ENCODE data around the gene TTLL13. TPM values are rescaled to one million over a fixed set of nuclear protein-coding genes. Genes with fewer than 3 reads are reported as not detected.
"Not testable (repeated sequence)": the region's sequence is repeated elsewhere in the genome, so short reads cannot be mapped to it uniquely, and the experiment has no call there.

TTLL13 gene
- total RNA-seq, 1 donor from 2014 or later: 0.16 TPM

- intact Hi-C loops (cut with DNase I): no loop called here
These were observed 47.7 kb downstream of the TTLL13 start for GRCh38 chr15:90297021-90297420.

GRCh38 chr15:90300541-90300940 is 51.2 kb downstream of the TTLL13 start:
- intact Hi-C loops (cut with DNase I): no loop called here
- DNase-seq (ENCODE audit: low spot score): no peak

More at GRCh38 chr15:90297021-90297420, 47.7 kb downstream of the TTLL13 start:
- DNase-seq (ENCODE audit: low spot score): no peak

GRCh38 chr15:90300988-90301706 is 51.8 kb downstream of the TTLL13 start:
- intact Hi-C loops (cut with DNase I): no loop called here

GRCh38 chr15:90301707-90302300 is 52.4 kb downstream of the TTLL13 start:
- no peak for DNase-seq (ENCODE audit: low spot score)
- intact Hi-C loops (cut with DNase I): no loop called here

More at GRCh38 chr15:90300988-90301706, 51.8 kb downstream of the TTLL13 start:
- peak; percentile 85 for DNase-seq (ENCODE audit: low spot score)

GRCh38 chr15:90305355-90305754 is 56.0 kb downstream of the TTLL13 start:
- intact Hi-C loops (cut with DNase I); DNase-seq (ENCODE audit: low spot score): not testable (repeated sequence)

GRCh38 chr15:90305932-90306331 is 56.6 kb downstream of the TTLL13 start:
- no peak for DNase-seq (ENCODE audit: low spot score)
- intact Hi-C loops (cut with DNase I): no loop called here

GRCh38 chr15:90306560-90306959 is 57.2 kb downstream of the TTLL13 start:
- intact Hi-C loops (cut with DNase I): no loop called here

GRCh38 chr15:90307661-90308060 is 58.3 kb downstream of the TTLL13 start:
- DNase-seq (ENCODE audit: low spot score): no peak
- intact Hi-C loops (cut with DNase I): no loop called here

More at GRCh38 chr15:90306560-90306959, 57.2 kb downstream of the TTLL13 start:
- no peak for DNase-seq (ENCODE audit: low spot score)

- intact Hi-C loops (cut with DNase I): no loop called here
- no peak for DNase-seq (ENCODE audit: low spot score)
These were observed 59.7 kb downstream of the TTLL13 start for GRCh38 chr15:90309020-90309419.

Other genes with a start within 250 kb of the TTLL13 start
- gene ZNF710, start 248.2 kb upstream of the TTLL13 start, total RNA-seq: 3.9 TPM
- 455 TPM for gene IDH2, start 147.1 kb upstream of the TTLL13 start, total RNA-seq
- gene SEMA4B, start 48.2 kb upstream of the TTLL13 start, total RNA-seq: 21.2 TPM
- gene CIB1, start 15.6 kb upstream of the TTLL13 start, total RNA-seq: 69.9 TPM
- 10.6 TPM for gene GDPGP1, start 15.3 kb upstream of the TTLL13 start, total RNA-seq
- gene NGRN, start 16.1 kb downstream of the TTLL13 start, total RNA-seq: 111 TPM
- gene ZNF774, start 102.7 kb downstream of the TTLL13 start, total RNA-seq: 5.6 TPM
- 45.6 TPM for gene IQGAP1, start 138.7 kb downstream of the TTLL13 start, total RNA-seq